Smooth muscle cell (in vitro differentiated cells): ENCODE measurements around the gene QPRT. TPM values are rescaled to one million over a fixed set of nuclear protein-coding genes. Genes with fewer than 3 reads are reported as not detected.

Experiments used
- DNase-seq: peaks from one replicate; lab custom pipeline; 2025; ENCODE audit not compliant: unreplicated experiment; lab: John Stamatoyannopoulos, UW
- H2AFZ ChIP-seq: fragments of 200-600 bp; sonication (generic); 2 replicates; pipeline ENCODE4 v1.6.0; 2016; ENCODE audit warnings: antibody characterized with exemption, low read depth, mild to moderate bottlenecking
- H3F3A ChIP-seq: fragments of 200-600 bp; sonication (generic); 2 replicates; pipeline ENCODE4 v1.6.0; 2017; ENCODE audit warnings: antibody characterized with exemption, low read depth
- H3K27ac ChIP-seq: fragments of 200-600 bp; sonication (generic); 2 replicates; pipeline ENCODE4 v1.5.1; 2016; ENCODE audit warnings: low read depth, mild to moderate bottlenecking
- H3K27me3 ChIP-seq: fragments of 200-600 bp; sonication (generic); 2 replicates; pipeline ENCODE4 v1.6.1; 2016; ENCODE audit warnings: low read depth, mild to moderate bottlenecking
- H3K36me3 ChIP-seq: fragments of 200-600 bp; sonication (generic); 2 replicates; pipeline ENCODE4 v1.5.1; 2016; ENCODE audit warnings: low read depth
- H3K4me1 ChIP-seq: fragments of 200-600 bp; sonication (generic); 2 replicates; pipeline ENCODE4 v1.5.1; 2016; ENCODE audit warnings: low read depth
- H3K4me2 ChIP-seq: fragments of 200-600 bp; sonication (generic); 2 replicates; pipeline ENCODE4 v1.6.0; 2016; ENCODE audit warnings: mild to moderate bottlenecking
- H3K4me3 ChIP-seq: fragments of 200-600 bp; sonication (generic); 2 replicates; pipeline ENCODE4 v1.5.1; 2016; ENCODE audit warnings: mild to moderate bottlenecking
- H3K79me2 ChIP-seq: fragments of 200-600 bp; sonication (generic); 2 replicates; pipeline ENCODE4 v1.6.0; 2016; ENCODE audit warnings: low read depth, mild to moderate bottlenecking
- H3K9ac ChIP-seq: fragments of 200-600 bp; sonication (generic); 2 replicates; pipeline ENCODE4 v1.6.0; 2016; ENCODE audit warnings: low read depth
- H3K9me3 ChIP-seq: fragments of 200-600 bp; sonication (generic); replicated peaks from 2 replicates; pipeline ENCODE4 v1.5.1; 2016; ENCODE audit warnings: low read depth
- H4K20me1 ChIP-seq: fragments of 200-600 bp; sonication (generic); 2 replicates; pipeline ENCODE4 v1.6.0; 2016; ENCODE audit warnings: low read depth
- CTCF ChIP-seq: fragments of 200-600 bp; sonication (generic); IDR thresholded peaks from 2 replicates; pipeline ENCODE4 v1.5.1; 2017; ENCODE audit warnings: borderline replicate concordance, mild to moderate bottlenecking, antibody characterized with exemption; ENCODE audit not compliant: insufficient read depth, poor library complexity, severe bottlenecking
- WGBS: methylation state at CpG from one replicate; pipeline ENCODE4 v1.1.7; 2016; ENCODE audit warnings: low lambda C conversion rate; 5-methylcytosine and 5-hydroxymethylcytosine counted together
- polyA plus RNA-seq: library from polyadenylated mRNA; unstranded; fragments of >200 nt; fragmentation: Nextera tagmentation; extraction: Ambion mirVana; gene quantifications from 2 replicates; pipeline ENCODE4 v1.2.1, GENCODE V29; 2016
- total RNA-seq: library from RNA; depleted of rRNA; stranded (reverse); fragments of >200 nt; gene quantifications from 2 replicates; pipeline ENCODE4 v1.2.3, GENCODE V29; 2014

Gene QPRT
- total and polyA plus RNA-seq, 2 experiments from 2014 or later, result 67.4 to 196 TPM

- Histone ChIP-seq H3K9ac (no peak overlapping the region), H2AFZ (no peak overlapping the region), H3K4me1 (peaks cover 3% of the 10 kb centered on the region), H3K4me3 (no peak overlapping the region), H3K4me2 (no peak overlapping the region), H3K27me3 (no peaks in the 10 kb centered on the region), H3K9me3 (no peaks in the 10 kb centered on the region), H3K36me3 (no peaks in the 10 kb centered on the region), H4K20me1 (no peaks in the 10 kb centered on the region), H3K79me2 (no peaks in the 10 kb centered on the region), H3K27ac (no peak overlapping the region), H3F3A (no peaks in the 10 kb centered on the region)
- no peak for DNase-seq
- 82% methylated on average over 1 of the region's 1 CpG for WGBS
- TF ChIP-seq CTCF, result no peak
Observed at GRCh38 chr16:29714972-29715371, 36.0 kb downstream of the QPRT start.

GRCh38 chr16:29717113-29717512, 38.1 kb downstream of the QPRT start:
- no peaks in the 10 kb centered on the region for H3K36me3 ChIP-seq
- TF ChIP-seq CTCF, result no peak
- WGBS, result 92% methylated on average over 7 of the region's 7 CpGs
- H4K20me1 ChIP-seq, result no peaks in the 10 kb centered on the region
- H3F3A ChIP-seq, result no peaks in the 10 kb centered on the region
- H3K9me3 ChIP-seq, result no peaks in the 10 kb centered on the region
- H3K4me3 ChIP-seq, result no peak overlapping the region
- no peaks in the 10 kb centered on the region for H3K79me2 ChIP-seq
- no peaks in the 10 kb centered on the region for H3K4me1 ChIP-seq
- H3K9ac ChIP-seq, result no peak overlapping the region
- no peaks in the 10 kb centered on the region for H3K27me3 ChIP-seq
- DNase-seq, result no peak
- H2AFZ ChIP-seq, result no peak overlapping the region
- no peak overlapping the region for H3K27ac ChIP-seq
- H3K4me2 ChIP-seq, result no peak overlapping the region

- H3K36me3 ChIP-seq, result no peaks in the 10 kb centered on the region
- H3K4me3 ChIP-seq, result no peak overlapping the region
- no peak overlapping the region for H3K27ac ChIP-seq
- no peaks in the 10 kb centered on the region for H3F3A ChIP-seq
- H3K79me2 ChIP-seq, result no peaks in the 10 kb centered on the region
- H2AFZ ChIP-seq, result no peak overlapping the region
- H3K9me3 ChIP-seq, result no peaks in the 10 kb centered on the region
- no peaks in the 10 kb centered on the region for H3K4me1 ChIP-seq
- no peak overlapping the region for H3K9ac ChIP-seq
- TF ChIP-seq CTCF, result no peak
- H3K27me3 ChIP-seq, result no peaks in the 10 kb centered on the region
- WGBS, result 35% methylated on average over 4 of the region's 4 CpGs
- H3K4me2 ChIP-seq, result no peak overlapping the region
- DNase-seq, result no peak
- H4K20me1 ChIP-seq, result no peaks in the 10 kb centered on the region
Observed at GRCh38 chr16:29719063-29719462, 40.1 kb downstream of the QPRT start.

GRCh38 chr16:29720703-29721102, 41.7 kb downstream of the QPRT start:
- no peaks in the 10 kb centered on the region for H3K79me2 ChIP-seq
- no peaks in the 10 kb centered on the region for H3K4me1 ChIP-seq
- H3K9ac ChIP-seq, result no peak overlapping the region
- H4K20me1 ChIP-seq, result no peaks in the 10 kb centered on the region
- 91% methylated on average over 5 of the region's 5 CpGs for WGBS
- no peak overlapping the region for H2AFZ ChIP-seq
- TF ChIP-seq CTCF, result no peak
- no peak for DNase-seq
- H3K36me3 ChIP-seq, result no peaks in the 10 kb centered on the region
- H3K27ac ChIP-seq, result no peak overlapping the region
- H3F3A ChIP-seq, result no peaks in the 10 kb centered on the region
- no peaks in the 10 kb centered on the region for H3K9me3 ChIP-seq
- no peak overlapping the region for H3K4me2 ChIP-seq
- H3K4me3 ChIP-seq, result no peak overlapping the region
- no peaks in the 10 kb centered on the region for H3K27me3 ChIP-seq
